HG03521 (cell line): Measurements from ENCODE around the gene INHA.

Experiments
- ATAC-seq: cut with Tn5 transposase; IDR thresholded peaks from one replicate; pipeline ENCODE4 v1.9.1; 2021; ENCODE audit warnings: mild to moderate bottlenecking, moderate library complexity; ENCODE audit not compliant: unreplicated experiment

The INHA gene

DNA sequence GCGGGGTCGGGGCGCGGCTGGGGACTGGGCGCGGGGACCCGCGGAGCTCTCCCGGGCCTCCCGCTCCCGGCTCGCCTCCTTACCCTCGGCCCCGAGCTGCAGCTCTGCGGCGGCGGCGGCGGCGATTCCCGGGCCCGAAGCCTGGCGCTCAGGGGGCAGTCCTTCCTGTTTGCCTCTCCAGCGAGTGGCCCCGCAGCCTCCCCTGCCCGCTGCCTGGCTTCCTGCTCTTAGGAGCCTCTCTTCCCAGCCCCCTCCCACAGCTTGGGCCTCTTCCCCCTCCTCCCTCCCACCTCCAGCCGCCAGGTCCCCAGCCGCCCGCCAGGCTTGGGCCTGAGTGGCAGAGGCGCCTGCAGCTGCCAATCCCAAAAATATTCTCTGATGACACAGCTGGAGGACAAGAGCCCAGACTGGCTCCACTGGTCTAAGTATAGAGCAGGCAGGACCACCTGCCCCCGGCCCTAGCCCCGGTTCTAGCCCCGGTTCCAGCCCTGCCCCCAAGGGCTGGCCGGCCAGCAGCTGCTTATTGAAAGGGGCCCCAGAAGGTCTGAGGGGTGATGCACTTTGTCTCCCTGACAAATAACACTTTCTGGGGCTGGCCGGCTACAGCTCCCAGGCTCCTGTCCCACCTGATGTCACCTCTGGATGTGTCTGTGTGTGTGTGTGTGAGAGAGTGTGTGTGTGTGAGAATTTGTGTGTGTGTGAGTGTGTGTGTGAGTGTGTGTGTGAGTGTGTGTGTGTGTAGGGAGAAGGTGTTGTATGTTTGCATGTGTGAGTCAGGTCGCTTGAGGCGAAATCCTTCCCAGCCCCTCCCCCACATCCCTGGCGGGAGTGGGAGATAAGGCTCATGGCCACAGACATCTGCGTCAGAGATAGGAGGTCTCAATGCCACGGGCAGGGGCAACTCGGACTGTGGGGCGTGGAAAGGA is 536 bp upstream of the INHA start, which contains the start of gene OBSL1:
TSS of gene OBSL1 (minus strand) at position 229 of the 926 bp plus-strand sequence. CDS start 307 bp downstream, outside the sequence.
- ATAC-seq: no peak

GRCh38 chr2:219573166-219573565 is 1.1 kb downstream of the INHA start:
- no peak for ATAC-seq

- no peak for ATAC-seq
These were observed 2.6 kb downstream of the INHA start for GRCh38 chr2:219574484-219575311.

DNA sequence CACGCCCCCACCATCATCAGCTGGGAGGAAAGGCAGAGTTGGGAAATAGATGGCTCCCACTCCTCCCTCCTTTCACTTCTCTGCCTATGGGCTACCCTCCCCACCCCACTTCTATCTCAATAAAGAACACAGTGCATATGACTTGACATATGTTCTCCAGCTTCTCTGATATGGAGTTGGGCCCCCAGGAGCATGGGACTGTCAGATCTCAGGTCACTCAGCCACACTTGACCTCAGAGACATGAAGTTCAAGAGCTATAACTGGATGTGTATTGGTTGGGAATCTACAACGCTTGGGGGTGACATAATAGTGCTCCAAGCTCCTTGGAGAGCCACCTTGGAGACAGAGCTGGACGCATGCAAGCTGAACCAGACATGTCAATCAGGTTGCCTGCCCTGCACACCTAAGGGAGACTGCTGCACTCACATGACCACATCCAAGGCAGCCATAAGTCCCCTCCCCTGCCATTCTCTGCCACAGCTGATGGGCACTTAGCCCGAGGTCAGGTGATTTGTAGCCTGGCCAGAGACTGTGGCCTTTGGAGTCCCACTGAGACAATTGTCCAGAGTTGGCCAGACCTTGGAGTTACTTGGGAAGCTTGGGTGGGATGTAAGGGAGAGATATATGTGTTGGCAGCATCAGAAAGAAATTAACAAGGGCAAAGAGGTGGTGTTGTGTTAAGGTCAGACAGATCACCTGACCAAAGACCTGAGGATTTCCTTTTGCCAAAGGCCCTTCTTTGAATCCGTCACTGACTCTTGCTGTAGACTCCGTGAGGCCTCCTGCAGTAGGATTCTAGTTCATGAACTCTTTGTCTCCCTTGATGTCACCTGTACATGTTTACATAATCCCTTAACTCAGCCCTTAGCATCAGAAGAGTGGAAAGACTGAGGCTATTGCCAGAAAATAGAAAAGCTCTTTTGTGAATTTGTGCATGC is 3.7 kb downstream of the INHA start:
- ATAC-seq: no peak

- ATAC-seq: no peak
These were observed 4.6 kb downstream of the INHA start for GRCh38 chr2:219576505-219577388.

DNA sequence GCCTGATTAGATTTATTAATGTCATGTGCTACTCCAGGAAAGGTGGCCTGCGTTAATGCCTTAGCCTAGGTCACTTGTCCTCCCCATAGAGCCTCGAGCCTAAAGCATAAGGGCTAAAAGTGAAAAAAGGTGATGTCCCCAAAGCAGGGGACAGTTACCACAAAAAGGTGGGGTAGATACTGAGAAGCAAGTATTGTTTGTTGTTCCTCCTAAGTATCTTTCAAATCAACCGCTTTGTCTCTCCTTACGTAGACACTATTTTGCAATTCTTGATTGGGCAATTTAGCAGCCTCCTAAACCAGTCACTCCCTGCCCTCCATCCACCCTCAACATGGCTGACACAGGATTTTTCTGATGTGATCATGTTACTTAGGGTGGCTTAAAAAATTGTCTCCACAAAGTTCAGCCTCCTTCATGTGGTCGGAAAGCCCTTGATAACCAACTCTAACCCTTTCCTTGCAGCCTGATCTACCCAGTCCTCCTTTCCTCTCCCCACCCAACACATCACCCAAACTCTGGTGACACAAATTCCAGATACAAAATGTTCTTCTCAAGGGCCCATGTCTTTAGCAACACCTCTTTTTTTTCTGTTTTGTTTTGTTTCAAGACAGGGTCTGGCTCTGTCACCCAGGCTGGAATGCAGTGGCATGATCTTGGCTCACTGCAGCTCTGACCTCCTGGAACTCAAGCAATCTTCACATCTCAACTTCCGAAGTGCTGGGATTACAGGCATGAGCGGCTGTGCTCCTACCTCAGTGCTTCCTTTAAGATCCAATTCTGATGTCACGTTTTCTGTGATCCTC is 6.9 kb downstream of the INHA start:
- no peak for ATAC-seq

DNA sequence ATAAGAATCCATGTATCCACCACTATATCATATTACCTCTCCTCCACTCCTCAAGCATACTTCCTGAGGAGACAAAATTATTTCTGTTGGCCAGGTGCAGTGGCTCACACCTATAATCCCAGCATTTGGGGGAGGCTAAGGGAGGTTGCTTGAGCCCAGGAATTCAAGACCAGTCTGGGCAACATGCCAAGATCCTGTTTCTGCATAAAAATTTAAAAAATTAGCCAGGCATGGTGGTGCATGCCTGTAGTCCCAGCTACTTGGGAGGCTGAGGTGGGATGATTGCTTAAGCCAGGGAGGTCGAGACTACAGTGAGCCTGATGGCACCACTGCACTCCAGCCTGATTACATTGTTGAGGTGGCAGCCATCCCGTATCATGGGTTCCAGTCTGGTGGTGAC is 9.2 kb downstream of the INHA start:
- no peak for ATAC-seq

DNA sequence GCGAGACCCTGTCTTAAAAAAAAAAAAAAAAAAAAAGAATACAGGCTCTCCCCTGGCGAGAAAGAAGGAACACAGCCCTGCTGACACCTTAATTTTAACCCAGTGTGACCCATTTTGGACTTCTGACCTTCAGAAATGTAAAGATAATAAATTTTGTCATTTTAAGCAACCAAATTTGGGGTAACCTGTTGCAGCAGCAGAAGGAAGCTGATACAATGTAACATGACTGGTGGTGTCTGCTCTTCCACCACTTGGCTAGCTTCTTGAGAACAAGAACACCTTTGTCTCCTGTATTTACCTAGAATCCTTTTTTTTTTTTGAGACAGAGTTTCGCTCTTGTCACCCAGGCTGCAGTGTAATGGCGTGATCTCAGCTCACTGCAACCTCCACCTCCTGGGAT is 19.0 kb downstream of the INHA start:
- no peak for ATAC-seq

- no peak for ATAC-seq
These were observed 20.6 kb downstream of the INHA start for GRCh38 chr2:219592736-219593135.

DNA sequence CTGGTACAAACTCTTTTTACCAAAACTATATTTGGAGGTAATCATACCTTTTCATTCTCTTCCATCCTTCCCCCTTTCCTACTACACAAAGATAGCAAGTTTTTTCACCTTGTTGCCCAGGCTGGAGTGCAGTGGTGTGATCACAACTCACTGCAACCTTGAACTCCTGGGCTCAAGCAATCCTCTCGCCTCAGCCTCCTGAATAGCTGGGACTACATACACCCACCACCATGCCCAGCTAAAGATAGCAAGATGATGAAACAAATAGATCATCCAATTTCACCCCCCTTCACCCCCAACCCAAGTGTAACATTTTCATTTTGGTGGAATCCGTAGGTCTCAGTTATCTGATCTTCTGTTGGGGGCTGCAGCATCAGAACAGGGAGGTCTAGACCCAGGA is 21.0 kb downstream of the INHA start:
- no peak for ATAC-seq

- no peak for ATAC-seq
These were observed 23.1 kb downstream of the INHA start for GRCh38 chr2:219595256-219595655.

- ATAC-seq: no peak
These were observed 24.9 kb downstream of the INHA start for GRCh38 chr2:219596954-219597551.

- ATAC-seq: peak; percentile 87
These were observed 25.6 kb downstream of the INHA start, which contains the start of gene STK11IP for GRCh38 chr2:219597552-219598307. Gene STK11IP (plus strand): TSS chr2:219597857. CDS start chr2:219598120, 263 bp downstream.

GRCh38 chr2:219598308-219599078 is 26.4 kb downstream of the INHA start:
- no peak for ATAC-seq

DNA sequence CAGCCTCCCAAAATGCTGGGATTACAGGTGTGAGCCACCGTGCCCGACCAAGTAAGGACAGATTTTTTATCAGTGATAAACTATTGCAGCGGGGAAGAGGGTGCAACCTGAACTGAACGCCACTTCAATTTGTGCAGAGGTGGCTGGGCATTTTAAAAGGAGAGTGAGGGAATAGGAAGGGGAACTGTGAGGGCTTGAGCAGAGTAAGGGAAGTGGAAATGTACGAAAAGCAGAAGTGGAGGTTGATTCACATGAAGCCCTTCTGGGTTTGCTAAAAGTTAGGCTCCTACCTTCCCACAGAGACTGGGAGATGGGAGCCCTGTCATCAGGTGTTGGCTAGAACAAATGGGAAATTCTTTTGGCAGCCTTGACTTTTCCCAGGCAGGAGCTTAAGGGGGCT is 31.7 kb downstream of the INHA start:
- ATAC-seq: no peak

DNA sequence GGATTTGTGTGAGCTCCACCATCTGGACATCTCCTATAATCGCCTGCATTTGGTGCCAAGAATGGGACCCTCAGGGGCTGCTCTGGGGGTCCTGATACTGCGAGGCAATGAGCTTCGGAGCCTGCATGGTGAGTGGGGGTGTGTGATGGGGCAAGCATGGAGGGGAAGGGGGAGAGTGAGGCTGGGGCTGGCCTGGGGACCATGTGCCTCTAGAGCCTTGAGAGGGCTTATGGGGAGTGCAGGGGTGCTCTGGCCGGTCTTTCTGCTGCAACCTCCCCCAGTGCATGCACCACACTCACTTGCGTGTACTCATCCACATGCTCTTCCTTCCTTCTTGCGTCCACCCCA is 33.5 kb downstream of the INHA start:
- ATAC-seq: no peak

DNA sequence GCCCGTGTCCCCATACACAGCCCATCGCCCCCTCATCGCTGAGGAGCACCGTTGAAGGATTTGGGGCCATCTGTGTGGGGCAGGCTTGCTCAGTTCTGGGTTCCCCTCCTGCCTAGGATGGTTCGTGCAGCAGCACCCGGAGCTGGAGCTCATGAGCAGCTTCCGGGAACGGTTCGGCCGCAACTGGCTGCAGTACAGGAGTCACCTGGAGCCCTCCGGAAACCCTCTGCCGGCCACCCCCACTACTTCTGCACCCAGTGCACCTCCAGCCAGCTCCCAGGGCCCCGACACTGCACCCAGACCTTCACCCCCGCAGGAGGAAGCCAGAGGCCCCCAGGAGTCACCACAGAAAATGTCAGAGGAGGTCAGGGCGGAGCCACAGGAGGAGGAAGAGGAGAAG is 35.8 kb downstream of the INHA start:
- no peak for ATAC-seq
